HG03025 (cell line): ENCODE data around the gene LANCL2.
"Not testable (repeated sequence)": the region's sequence is repeated elsewhere in the genome, so short reads cannot be mapped to it uniquely, and the experiment has no call there.

ENCODE experiments used
- ATAC-seq: cut with Tn5 transposase; IDR thresholded peaks from one replicate; pipeline ENCODE4 v1.9.1; 2021; ENCODE audit warnings: mild to moderate bottlenecking, moderate library complexity; ENCODE audit not compliant: unreplicated experiment, low FRiP score

LANCL2 gene

GRCh38 chr7:55400191-55400590 lies 35.1 kb downstream of the LANCL2 start:
- no peak for ATAC-seq

- not testable (repeated sequence) for ATAC-seq
Measured at GRCh38 chr7:55402506-55402905, 37.4 kb downstream of the LANCL2 start.

- no peak for ATAC-seq
Measured at GRCh38 chr7:55405856-55406541, 40.9 kb downstream of the LANCL2 start.

GRCh38 chr7:55409482-55410225 lies 44.5 kb downstream of the LANCL2 start:
- no peak for ATAC-seq

- ATAC-seq = no peak
Measured at GRCh38 chr7:55410667-55411239, 45.6 kb downstream of the LANCL2 start.

- ATAC-seq = no peak
Measured at GRCh38 chr7:55411844-55412243, 46.7 kb downstream of the LANCL2 start.

- no peak for ATAC-seq
Measured at GRCh38 chr7:55413442-55413841, 48.3 kb downstream of the LANCL2 start.

- peak; percentile 64 for ATAC-seq
Measured at GRCh38 chr7:55415173-55415778, 50.1 kb downstream of the LANCL2 start.

GRCh38 chr7:55417456-55417855 lies 52.3 kb downstream of the LANCL2 start:
- ATAC-seq = not testable (repeated sequence)

- no peak for ATAC-seq
Measured at GRCh38 chr7:55420530-55420929, 55.4 kb downstream of the LANCL2 start.

- ATAC-seq = no peak
Measured at GRCh38 chr7:55423277-55423711, 58.2 kb downstream of the LANCL2 start.

GRCh38 chr7:55423891-55424290 lies 58.8 kb downstream of the LANCL2 start:
- ATAC-seq = no peak

- no peak for ATAC-seq
Measured at GRCh38 chr7:55425141-55425752, 60.1 kb downstream of the LANCL2 start.

- ATAC-seq = no peak
Measured at GRCh38 chr7:55426676-55427075, 61.5 kb downstream of the LANCL2 start.

GRCh38 chr7:55427342-55427741 lies 62.2 kb downstream of the LANCL2 start:
- no peak for ATAC-seq

GRCh38 chr7:55427800-55428199 lies 62.7 kb downstream of the LANCL2 start:
- no peak for ATAC-seq

- ATAC-seq = no peak
Measured at GRCh38 chr7:55429835-55430499, 64.8 kb downstream of the LANCL2 start.

GRCh38 chr7:55431898-55432297 lies 66.8 kb downstream of the LANCL2 start:
- ATAC-seq = no peak

- ATAC-seq = no peak
Measured at GRCh38 chr7:55432506-55432905, 67.4 kb downstream of the LANCL2 start.
